ENCODE data around the gene QSOX1. TPM values are rescaled to one million over a fixed set of nuclear protein-coding genes. Genes with fewer than 3 reads are reported as not detected.
A peak's percentile ranks its signal among the peaks of the same experiment; 100 is the strongest.

Gene QSOX1
- total and polyA plus RNA-seq, 7 experiments from 2014 or later = 9.3 to 55.6 (median 23.6) TPM

DNA sequence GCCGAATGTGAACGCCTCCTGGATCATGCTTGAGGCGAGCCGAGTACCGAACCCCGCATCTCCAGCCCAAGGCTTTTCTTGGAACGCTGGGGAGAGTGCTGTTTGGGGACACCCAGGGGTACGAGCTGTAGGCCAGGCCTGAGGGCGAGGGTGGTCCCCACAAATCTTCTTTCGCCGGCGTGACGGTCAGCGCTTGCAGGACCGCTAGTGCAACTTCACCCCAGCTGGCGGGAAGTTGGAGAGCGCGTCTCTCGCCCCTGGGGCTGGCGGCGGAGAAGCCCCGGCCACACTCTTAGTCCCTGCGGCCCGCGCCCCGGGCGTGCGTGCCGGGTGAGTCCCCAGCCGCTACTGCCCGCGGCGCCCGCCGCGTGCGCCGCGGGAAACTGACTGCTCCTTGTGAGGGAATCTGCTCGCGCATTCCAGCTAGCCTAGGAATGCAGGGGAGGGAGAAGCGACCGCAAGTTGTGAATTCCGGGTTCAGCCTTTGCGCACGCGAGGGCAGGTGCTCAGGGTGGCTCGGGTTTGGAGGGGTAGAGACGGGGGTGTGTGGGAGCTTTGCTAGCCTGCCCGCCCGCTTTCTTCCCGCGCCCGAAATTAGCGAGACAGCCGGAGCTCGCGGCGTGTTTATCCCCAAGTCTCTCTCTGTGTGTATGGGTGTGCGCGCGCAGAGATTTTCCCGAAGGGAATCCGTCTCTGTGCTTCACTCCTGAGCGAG lies 76.3 kb downstream of the QSOX1 start:
- no peak overlapping the region for H3K27ac ChIP-seq (ENCODE audit: low read depth, low read length)
- intact Hi-C loops (cut with micrococcal nuclease) = loop anchor here in 1 of 2 donors (10.0 kb wide), 1 partner anchor 404 kb away; the partner anchor contains the start of gene XPR1
- peaks cover 24% of the 10 kb centered on the region in 2 donors for H3K4me1 ChIP-seq (ENCODE audit: control insufficient read depth in 2 of 2, insufficient read depth in 2 of 2, low read length in 2 of 2)
- Mint-ChIP-seq H3K36me3 (no peaks in the 10 kb centered on the region), H3K27me3 (peaks cover 61 to 85% (median 66%) of the 10 kb centered on the region in 5 donors), H3K4me1 (peaks cover 19 to 50% (median 30%) of the 10 kb centered on the region in 7 donors), H3K27ac (no peak overlapping the region), H3K9me3 (peaks cover 0 to 2% (median 0%) of the 10 kb centered on the region in 11 donors), H3K4me3 (peak overlapping the region; percentile 18 to 82 (median 78))
- DNase-seq (no peak), ATAC-seq (no peak)
- ChIA-PET POLR2A (no interaction called here), CTCF (interaction anchor here (0.6 kb wide), 1 partner anchor 354 kb away, joined by 3 read pairs; no protein-coding TSS in a partner anchor)
- H3K27me3 ChIP-seq (ENCODE audit: control insufficient read depth in 2 of 2, insufficient read depth in 2 of 2, low read length in 2 of 2) = peaks cover 20 to 49% of the 10 kb centered on the region in 2 donors
- peak overlapping the region; percentile 35 for H3K4me3 ChIP-seq (ENCODE audit: low read length)
- no peaks in the 10 kb centered on the region for H3K9me3 ChIP-seq (ENCODE audit: control insufficient read depth in 2 of 3, low read length in 3 of 3)
- no peaks in the 10 kb centered on the region for H3K36me3 ChIP-seq (ENCODE audit: control insufficient read depth in 2 of 3, insufficient read depth in 3 of 3, low read length in 3 of 3)

DNA sequence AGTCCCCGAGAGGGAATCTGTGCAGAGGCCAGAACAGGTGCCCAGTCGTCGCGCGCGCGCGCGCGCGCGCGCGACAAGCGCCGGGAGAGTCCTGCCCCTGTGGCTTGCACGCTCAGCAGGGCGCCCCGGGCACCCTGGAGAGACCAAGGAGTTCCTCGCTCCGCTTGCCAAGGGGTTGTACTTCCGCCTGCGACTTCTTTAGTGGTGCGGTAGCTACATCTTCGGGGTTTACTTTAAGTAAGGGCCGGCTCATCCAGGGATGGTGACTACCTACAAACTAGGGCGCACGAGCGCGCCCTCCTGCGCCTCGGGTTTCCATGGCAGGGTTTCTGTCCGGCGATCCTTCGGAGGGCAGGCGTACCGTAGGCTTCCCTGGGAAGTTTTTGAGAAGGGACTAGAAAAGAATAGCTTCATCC lies 76.8 kb downstream of the QSOX1 start:
- Mint-ChIP-seq H3K27ac (peak overlapping the region in 2 of 9 donors; percentile 18 to 37), H3K4me1 (peaks cover 20 to 55% (median 36%) of the 10 kb centered on the region in 7 donors), H3K4me3 (peak overlapping the region; percentile 67 to 82 (median 78)), H3K9me3 (peaks cover 0 to 2% (median 0%) of the 10 kb centered on the region in 11 donors), H3K36me3 (no peaks in the 10 kb centered on the region), H3K27me3 (peaks cover 63 to 86% (median 67%) of the 10 kb centered on the region in 5 donors)
- ChIA-PET POLR2A (no interaction called here), CTCF (no interaction called here)
- Histone ChIP-seq H3K27me3 (ENCODE audit: control insufficient read depth in 2 of 2, insufficient read depth in 2 of 2, low read length in 2 of 2) (peaks cover 22 to 54% of the 10 kb centered on the region in 2 donors), H3K4me3 (ENCODE audit: low read length) (peak overlapping the region; percentile 31), H3K4me1 (ENCODE audit: control insufficient read depth in 2 of 2, insufficient read depth in 2 of 2, low read length in 2 of 2) (peaks cover 24% of the 10 kb centered on the region in 2 donors), H3K36me3 (ENCODE audit: control insufficient read depth in 2 of 3, insufficient read depth in 3 of 3, low read length in 3 of 3) (no peaks in the 10 kb centered on the region), H3K27ac (ENCODE audit: low read depth, low read length) (no peak overlapping the region), H3K9me3 (ENCODE audit: control insufficient read depth in 2 of 3, low read length in 3 of 3) (no peaks in the 10 kb centered on the region)
- intact Hi-C loops (cut with micrococcal nuclease) = loop anchor here in 1 of 2 donors (10.0 kb wide), 1 partner anchor 403 kb away; the partner anchor contains the start of gene XPR1
- DNase-seq (peak in 1 of 9 donors; percentile 32), ATAC-seq (no peak)

GRCh38 chr1:180231936-180232335 lies 77.3 kb downstream of the QSOX1 start:
- H3K36me3 Mint-ChIP-seq = no peaks in the 10 kb centered on the region
- peak overlapping the region in 2 of 9 donors; percentile 24 to 37 for H3K27ac Mint-ChIP-seq
- H3K4me1 Mint-ChIP-seq = peaks cover 21 to 57% (median 39%) of the 10 kb centered on the region in 7 donors
- peak overlapping the region; percentile 67 to 82 (median 78) for H3K4me3 Mint-ChIP-seq
- no peak for DNase-seq
- ChIA-PET POLR2A (no interaction called here), CTCF (no interaction called here)
- H3K27me3 Mint-ChIP-seq = peaks cover 63 to 86% (median 67%) of the 10 kb centered on the region in 5 donors
- H3K4me3 ChIP-seq (ENCODE audit: low read length) = peak overlapping the region; percentile 31
- H3K36me3 ChIP-seq (ENCODE audit: control insufficient read depth in 2 of 3, insufficient read depth in 3 of 3, low read length in 3 of 3) = no peaks in the 10 kb centered on the region
- intact Hi-C loops (cut with micrococcal nuclease) = loop anchor here in 1 of 2 donors (10.0 kb wide), 1 partner anchor 403 kb away; the partner anchor contains the start of gene XPR1
- peaks cover 22 to 57% of the 10 kb centered on the region in 2 donors for H3K27me3 ChIP-seq (ENCODE audit: control insufficient read depth in 2 of 2, insufficient read depth in 2 of 2, low read length in 2 of 2)
- no peaks in the 10 kb centered on the region for H3K9me3 ChIP-seq (ENCODE audit: control insufficient read depth in 2 of 3, low read length in 3 of 3)
- H3K27ac ChIP-seq (ENCODE audit: low read depth, low read length) = no peak overlapping the region
- H3K4me1 ChIP-seq (ENCODE audit: control insufficient read depth in 2 of 2, insufficient read depth in 2 of 2, low read length in 2 of 2) = peaks cover 24% of the 10 kb centered on the region in 2 donors
- no peak for ATAC-seq
- no peaks in the 10 kb centered on the region for H3K9me3 Mint-ChIP-seq

- no peak for ATAC-seq
- peak overlapping the region in 1 of 9 donors; percentile 23 for H3K27ac Mint-ChIP-seq
- DNase-seq = no peak
- H3K4me1 ChIP-seq (ENCODE audit: control insufficient read depth in 2 of 2, insufficient read depth in 2 of 2, low read length in 2 of 2) = peaks cover 24% of the 10 kb centered on the region in 2 donors
- H3K27me3 Mint-ChIP-seq = peaks cover 63 to 88% (median 68%) of the 10 kb centered on the region in 5 donors
- H3K4me1 Mint-ChIP-seq = peaks cover 21 to 57% (median 39%) of the 10 kb centered on the region in 7 donors
- H3K27ac ChIP-seq (ENCODE audit: low read depth, low read length) = no peak overlapping the region
- peaks cover 26 to 58% of the 10 kb centered on the region in 2 donors for H3K27me3 ChIP-seq (ENCODE audit: control insufficient read depth in 2 of 2, insufficient read depth in 2 of 2, low read length in 2 of 2)
- no peaks in the 10 kb centered on the region for H3K9me3 ChIP-seq (ENCODE audit: control insufficient read depth in 2 of 3, low read length in 3 of 3)
- POLR2A ChIA-PET = no interaction called here
- CTCF ChIA-PET = interaction anchor here (0.5 kb wide), 1 partner anchor 218 kb away, joined by 3 read pairs; no protein-coding TSS in a partner anchor
- intact Hi-C loops (cut with micrococcal nuclease) = loop anchor here in 1 of 2 donors (10.0 kb wide), 1 partner anchor 402 kb away; the partner anchor contains the start of gene XPR1
- peak overlapping the region in 6 of 10 donors; percentile 26 to 81 (median 74) for H3K4me3 Mint-ChIP-seq
- no peak overlapping the region for H3K4me3 ChIP-seq (ENCODE audit: low read length)
- H3K36me3 ChIP-seq (ENCODE audit: control insufficient read depth in 2 of 3, insufficient read depth in 3 of 3, low read length in 3 of 3) = no peaks in the 10 kb centered on the region
- no peaks in the 10 kb centered on the region for H3K36me3 Mint-ChIP-seq
- no peaks in the 10 kb centered on the region for H3K9me3 Mint-ChIP-seq
Measured at GRCh38 chr1:180232521-180233043, 77.9 kb downstream of the QSOX1 start.

DNA sequence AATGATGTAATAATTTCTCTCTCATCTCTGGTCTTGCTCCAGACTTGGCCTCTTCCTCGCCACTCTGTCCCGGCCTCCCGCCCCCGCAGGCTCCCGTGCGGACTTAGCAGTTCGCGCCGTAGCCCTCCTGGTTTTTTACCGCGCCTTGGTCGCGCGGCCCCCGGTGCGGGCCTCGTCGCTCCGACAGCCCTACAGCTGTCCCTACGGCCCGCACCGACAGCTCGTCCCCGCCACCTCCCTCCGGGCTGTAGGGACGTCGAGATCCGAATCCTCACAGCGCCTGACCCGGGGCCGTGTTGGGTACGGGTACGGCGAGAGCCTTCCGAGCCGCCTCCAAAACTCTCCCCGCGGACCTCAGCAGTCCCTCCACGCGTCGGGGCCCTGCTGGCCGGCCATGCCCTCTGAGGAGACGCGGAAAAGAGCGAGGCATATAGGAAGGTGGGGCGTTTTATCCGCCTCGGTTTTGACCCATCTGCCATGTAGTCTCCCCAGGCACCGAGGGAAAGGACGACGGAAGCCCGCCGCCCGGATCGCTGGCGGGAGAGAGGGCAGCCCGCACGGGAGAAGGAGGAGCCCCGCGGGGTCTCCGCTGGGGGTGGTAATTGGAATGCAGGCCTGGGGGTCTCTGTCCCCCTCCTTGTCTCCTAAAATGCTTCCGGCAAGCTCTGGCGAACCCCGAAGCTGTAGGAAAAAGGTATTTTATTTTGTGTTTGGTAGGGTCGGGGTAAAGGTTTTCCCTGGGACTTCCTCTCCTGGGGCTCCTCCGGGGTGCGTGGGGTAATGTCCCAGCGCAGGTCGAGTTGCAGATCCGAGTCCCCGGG lies 78.7 kb downstream of the QSOX1 start:
- H3K27ac Mint-ChIP-seq = peak overlapping the region in 1 of 9 donors; percentile 83
- H3K4me3 Mint-ChIP-seq = peak overlapping the region in 9 of 10 donors; percentile 16 to 81 (median 47)
- Histone ChIP-seq H3K4me3 (ENCODE audit: low read length) (no peak overlapping the region), H3K36me3 (ENCODE audit: control insufficient read depth in 2 of 3, insufficient read depth in 3 of 3, low read length in 3 of 3) (no peaks in the 10 kb centered on the region), H3K9me3 (ENCODE audit: control insufficient read depth in 2 of 3, low read length in 3 of 3) (no peaks in the 10 kb centered on the region), H3K27me3 (ENCODE audit: control insufficient read depth in 2 of 2, insufficient read depth in 2 of 2, low read length in 2 of 2) (peaks cover 27 to 51% of the 10 kb centered on the region in 2 donors), H3K27ac (ENCODE audit: low read depth, low read length) (no peak overlapping the region), H3K4me1 (ENCODE audit: control insufficient read depth in 2 of 2, insufficient read depth in 2 of 2, low read length in 2 of 2) (peaks cover 24% of the 10 kb centered on the region in 2 donors)
- POLR2A ChIA-PET = no interaction called here
- CTCF ChIA-PET = no interaction called here
- DNase-seq = no peak
- no peaks in the 10 kb centered on the region for H3K36me3 Mint-ChIP-seq
- peaks cover 63 to 88% (median 67%) of the 10 kb centered on the region in 5 donors for H3K27me3 Mint-ChIP-seq
- no peak for ATAC-seq
- intact Hi-C loops (cut with micrococcal nuclease) = loop anchor here in 1 of 2 donors (10.0 kb wide), 1 partner anchor 401 kb away; the partner anchor contains the start of gene XPR1
- no peaks in the 10 kb centered on the region for H3K9me3 Mint-ChIP-seq
- peaks cover 21 to 56% (median 39%) of the 10 kb centered on the region in 7 donors for H3K4me1 Mint-ChIP-seq

All from naive thymus-derived CD4-positive, alpha-beta T cell (primary cell).